ENCODE results near the gene GBX1. TPM values are rescaled to one million over a fixed set of nuclear protein-coding genes. Genes with fewer than 3 reads are reported as not detected.

The GBX1 gene
- total and polyA plus RNA-seq, 7 donors: 0.07 to 1.9 (median 0.65) TPM; not detected in 1

DNA sequence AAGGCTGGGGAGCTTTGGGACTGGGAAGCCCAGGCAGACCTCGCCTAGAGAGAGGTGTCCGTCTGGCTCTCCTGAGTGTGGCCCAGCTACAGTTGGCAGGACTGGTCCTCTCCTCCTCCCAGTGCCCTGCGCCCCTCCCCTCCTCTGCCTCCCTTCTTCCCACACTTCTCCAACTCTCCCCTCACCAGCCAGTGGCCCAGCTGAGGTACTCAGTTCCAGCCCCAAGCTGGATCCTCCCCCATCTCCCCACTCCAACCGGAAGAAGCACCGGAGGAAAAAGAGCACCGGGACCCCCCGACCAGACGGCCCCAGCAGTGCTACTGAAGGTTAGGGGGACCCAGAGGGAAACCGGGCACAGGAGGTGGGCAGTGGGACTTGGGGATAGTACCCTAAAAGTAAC is 27.7 kb downstream of the GBX1 start:
- Histone ChIP-seq H3K27me3 (ENCODE audit: insufficient read depth in 3 of 3, low read length in 2 of 3) (no peaks in the 10 kb centered on the region), H3K27ac (no peak overlapping the region), H3K4me3 (no peak overlapping the region), H3K9me3 (no peaks in the 10 kb centered on the region), H3K4me1 (peaks cover 4% of the 10 kb centered on the region), H3K36me3 (ENCODE audit: insufficient read depth in 1 of 2, low read depth in 1 of 2) (peaks cover 0 to 53% of the 10 kb centered on the region in 2 donors)
- DNase-seq (peak in 1 of 2 donors; percentile 36), ATAC-seq (no peak)
- 72 to 89% (median 83%) methylated on average over 8 to 9 of the region's 9 CpGs for WGBS, 3 donors
- intact Hi-C loops (cut with DNase I): no loop called here
- TF ChIP-seq, protein P1, sequence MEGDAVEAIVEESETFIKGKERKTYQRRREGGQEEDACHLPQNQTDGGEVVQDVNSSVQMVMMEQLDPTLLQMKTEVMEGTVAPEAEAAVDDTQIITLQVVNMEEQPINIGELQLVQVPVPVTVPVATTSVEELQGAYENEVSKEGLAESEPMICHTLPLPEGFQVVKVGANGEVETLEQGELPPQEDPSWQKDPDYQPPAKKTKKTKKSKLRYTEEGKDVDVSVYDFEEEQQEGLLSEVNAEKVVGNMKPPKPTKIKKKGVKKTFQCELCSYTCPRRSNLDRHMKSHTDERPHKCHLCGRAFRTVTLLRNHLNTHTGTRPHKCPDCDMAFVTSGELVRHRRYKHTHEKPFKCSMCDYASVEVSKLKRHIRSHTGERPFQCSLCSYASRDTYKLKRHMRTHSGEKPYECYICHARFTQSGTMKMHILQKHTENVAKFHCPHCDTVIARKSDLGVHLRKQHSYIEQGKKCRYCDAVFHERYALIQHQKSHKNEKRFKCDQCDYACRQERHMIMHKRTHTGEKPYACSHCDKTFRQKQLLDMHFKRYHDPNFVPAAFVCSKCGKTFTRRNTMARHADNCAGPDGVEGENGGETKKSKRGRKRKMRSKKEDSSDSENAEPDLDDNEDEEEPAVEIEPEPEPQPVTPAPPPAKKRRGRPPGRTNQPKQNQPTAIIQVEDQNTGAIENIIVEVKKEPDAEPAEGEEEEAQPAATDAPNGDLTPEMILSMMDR (IDR thresholded peaks at IDR 0.05): no peak

DNA sequence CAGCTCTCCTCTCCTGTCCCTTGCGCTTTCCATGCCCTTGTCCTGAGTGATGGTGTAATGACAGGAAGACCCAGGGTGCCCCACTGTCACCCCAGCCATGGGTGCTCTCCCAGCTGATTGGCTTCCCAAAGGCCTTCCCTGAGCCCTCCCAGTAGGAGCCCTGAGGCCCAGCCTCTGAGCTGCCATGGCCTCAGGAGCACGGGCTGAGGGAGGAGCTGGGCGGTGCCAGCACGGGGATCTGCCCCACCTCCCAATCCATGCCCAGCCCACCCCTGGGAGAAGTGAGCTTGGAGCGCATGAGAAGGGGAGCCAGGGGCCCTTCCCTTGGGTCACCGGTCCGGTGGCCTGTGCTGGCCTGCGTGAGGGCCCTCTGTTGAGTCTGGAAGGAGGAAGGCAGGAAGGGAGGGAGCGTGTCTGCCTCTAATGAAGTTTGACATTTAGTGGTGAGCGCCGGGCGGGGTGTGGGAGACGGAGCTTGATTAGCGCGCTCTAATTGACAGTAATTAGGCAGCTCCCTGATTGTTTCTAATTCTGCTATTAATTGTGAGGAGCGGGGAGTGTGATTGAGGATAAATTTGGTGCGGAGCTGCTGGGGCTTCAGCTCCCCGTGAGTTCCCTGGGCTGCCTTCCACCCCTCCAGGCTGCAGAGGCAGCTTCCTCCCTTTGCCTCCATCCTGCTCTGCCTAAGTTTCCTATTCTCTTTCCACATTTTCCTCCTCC is 28.3 kb downstream of the GBX1 start:
- Histone ChIP-seq H3K27ac (no peak overlapping the region), H3K27me3 (ENCODE audit: insufficient read depth in 3 of 3, low read length in 2 of 3) (no peaks in the 10 kb centered on the region), H3K36me3 (ENCODE audit: insufficient read depth in 1 of 2, low read depth in 1 of 2) (peaks cover 0 to 55% of the 10 kb centered on the region in 2 donors), H3K4me1 (peaks cover 4% of the 10 kb centered on the region), H3K9me3 (no peaks in the 10 kb centered on the region), H3K4me3 (no peak overlapping the region)
- DNase-seq (peak in 1 of 2 donors; percentile 42), ATAC-seq (no peak)
- 82 to 87% (median 85%) methylated on average over 18 of the region's 18 CpGs for WGBS, 3 donors
- TF ChIP-seq, protein P1 (IDR thresholded peaks at IDR 0.05): no peak
- intact Hi-C loops (cut with DNase I): no loop called here

DNA sequence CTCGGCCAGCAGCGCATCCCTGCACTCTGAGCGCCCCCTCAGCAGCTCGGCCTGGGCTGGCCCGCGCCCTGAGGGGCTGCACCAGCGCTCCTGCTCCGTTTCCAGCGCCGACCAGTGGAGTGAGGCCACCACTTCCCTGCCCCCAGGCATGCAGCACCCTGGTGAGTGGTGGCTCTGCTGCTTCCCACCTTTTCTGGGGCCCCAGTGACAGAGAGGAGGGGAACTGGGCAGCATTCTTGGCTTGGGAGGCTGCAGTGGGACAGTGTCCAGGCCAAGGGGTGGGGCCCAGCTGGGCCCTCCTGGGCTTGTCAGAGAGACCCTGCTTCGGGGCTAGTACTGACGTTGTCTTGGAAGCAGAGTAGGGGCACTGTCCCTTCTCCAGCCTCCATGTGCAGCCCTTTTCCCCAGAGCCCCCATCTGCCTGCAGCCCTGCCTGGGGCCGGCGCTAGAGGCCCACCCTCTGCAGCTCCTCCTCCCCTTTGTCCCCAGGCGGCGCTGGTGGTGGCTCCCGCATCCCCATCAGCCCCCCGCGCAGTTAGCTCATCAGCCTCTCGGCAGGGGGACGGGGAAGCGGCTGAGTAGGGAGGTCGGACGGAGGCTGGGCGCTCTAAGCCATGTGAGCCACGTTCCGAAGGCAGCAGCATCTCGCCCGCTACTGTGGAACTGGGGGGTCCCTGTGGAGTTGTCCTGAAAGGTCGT is 29.2 kb downstream of the GBX1 start:
- WGBS, 3 donors: 83 to 89% (median 86%) methylated on average over 20 to 30 of the region's 30 CpGs
- DNase-seq (peak in 1 of 2 donors; percentile 47), ATAC-seq (no peak)
- Histone ChIP-seq H3K27ac (no peak overlapping the region), H3K9me3 (no peaks in the 10 kb centered on the region), H3K27me3 (ENCODE audit: insufficient read depth in 3 of 3, low read length in 2 of 3) (no peaks in the 10 kb centered on the region), H3K36me3 (ENCODE audit: insufficient read depth in 1 of 2, low read depth in 1 of 2) (peaks cover 0 to 52% of the 10 kb centered on the region in 2 donors), H3K4me1 (no peaks in the 10 kb centered on the region), H3K4me3 (no peak overlapping the region)
- TF ChIP-seq, protein P1 (IDR thresholded peaks at IDR 0.05): no peak
- intact Hi-C loops (cut with DNase I): no loop called here

DNA sequence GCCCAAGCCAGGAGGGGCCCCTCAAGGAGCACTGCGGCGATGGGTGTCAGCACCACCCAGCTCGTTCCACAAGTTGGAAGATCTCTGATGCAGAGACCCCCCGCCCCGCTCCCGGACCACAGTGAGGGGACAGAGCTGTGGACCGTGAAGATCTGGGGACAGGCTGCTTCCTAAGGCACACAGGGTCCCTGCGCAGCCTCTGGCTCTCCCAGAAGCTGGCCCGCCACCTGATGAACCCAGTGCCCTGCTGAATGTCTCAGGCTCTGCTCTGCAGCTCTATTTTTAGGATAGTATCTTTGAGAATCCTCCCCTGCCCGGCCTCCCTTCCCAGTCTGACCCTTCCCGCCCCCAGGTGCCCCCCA is 29.7 kb downstream of the GBX1 start:
- WGBS, 3 donors: 83 to 93% (median 89%) methylated on average over 10 to 11 of the region's 11 CpGs
- Histone ChIP-seq H3K36me3 (ENCODE audit: insufficient read depth in 1 of 2, low read depth in 1 of 2) (peaks cover 0 to 54% of the 10 kb centered on the region in 2 donors), H3K9me3 (no peaks in the 10 kb centered on the region), H3K27me3 (ENCODE audit: insufficient read depth in 3 of 3, low read length in 2 of 3) (no peaks in the 10 kb centered on the region), H3K27ac (no peak overlapping the region), H3K4me3 (no peak overlapping the region), H3K4me1 (no peaks in the 10 kb centered on the region)
- intact Hi-C loops (cut with DNase I): no loop called here
- ATAC-seq (no peak), DNase-seq (peak in 1 of 2 donors; percentile 24)
- TF ChIP-seq, protein P1 (IDR thresholded peaks at IDR 0.05): no peak

Measured in psoas muscle (tissue), 8 donors.